Measurements from ENCODE around the gene BTBD6.

- TF ChIP-seq, protein P1, sequence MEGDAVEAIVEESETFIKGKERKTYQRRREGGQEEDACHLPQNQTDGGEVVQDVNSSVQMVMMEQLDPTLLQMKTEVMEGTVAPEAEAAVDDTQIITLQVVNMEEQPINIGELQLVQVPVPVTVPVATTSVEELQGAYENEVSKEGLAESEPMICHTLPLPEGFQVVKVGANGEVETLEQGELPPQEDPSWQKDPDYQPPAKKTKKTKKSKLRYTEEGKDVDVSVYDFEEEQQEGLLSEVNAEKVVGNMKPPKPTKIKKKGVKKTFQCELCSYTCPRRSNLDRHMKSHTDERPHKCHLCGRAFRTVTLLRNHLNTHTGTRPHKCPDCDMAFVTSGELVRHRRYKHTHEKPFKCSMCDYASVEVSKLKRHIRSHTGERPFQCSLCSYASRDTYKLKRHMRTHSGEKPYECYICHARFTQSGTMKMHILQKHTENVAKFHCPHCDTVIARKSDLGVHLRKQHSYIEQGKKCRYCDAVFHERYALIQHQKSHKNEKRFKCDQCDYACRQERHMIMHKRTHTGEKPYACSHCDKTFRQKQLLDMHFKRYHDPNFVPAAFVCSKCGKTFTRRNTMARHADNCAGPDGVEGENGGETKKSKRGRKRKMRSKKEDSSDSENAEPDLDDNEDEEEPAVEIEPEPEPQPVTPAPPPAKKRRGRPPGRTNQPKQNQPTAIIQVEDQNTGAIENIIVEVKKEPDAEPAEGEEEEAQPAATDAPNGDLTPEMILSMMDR (IDR thresholded peaks at IDR 0.05) = no peak
- TF ChIP-seq ZFX (IDR thresholded peaks at IDR 0.05; ENCODE audit: borderline replicate concordance) = no peak
Observed at GRCh38 chr14:105240811-105241576, 7.3 kb upstream of the BTBD6 start.
